ENCODE data around the gene NUCB1. TPM values are rescaled to one million over a fixed set of nuclear protein-coding genes. Genes with fewer than 3 reads are reported as not detected.
"Not testable (repeated sequence)": the region's sequence is repeated elsewhere in the genome, so short reads cannot be mapped to it uniquely, and the experiment has no call there.

NUCB1 gene
- total RNA-seq, 1 donor from 2014 or later = 248 TPM

GRCh38 chr19:48920949-48921348 is 20.8 kb downstream of the NUCB1 start:
- DNase-seq (ENCODE audit: low read depth) = no peak
- TF ChIP-seq CTCF (IDR thresholded peaks at IDR 0.05; ENCODE audit: insufficient read depth, low read length, poor library complexity, severe bottlenecking) = no peak
- Histone ChIP-seq H3K4me3 (ENCODE audit: low read depth, low read length) (no peak overlapping the region), H3K27me3 (ENCODE audit: control insufficient read depth, insufficient read depth, low read length) (no peaks in the 10 kb centered on the region), H3K36me3 (ENCODE audit: control insufficient read depth, insufficient read depth, low read length) (no peaks in the 10 kb centered on the region)

GRCh38 chr19:48921721-48922500 is 21.8 kb downstream of the NUCB1 start:
- no peak for DNase-seq (ENCODE audit: low read depth)
- Histone ChIP-seq H3K4me3 (ENCODE audit: low read depth, low read length) (no peak overlapping the region), H3K27me3 (ENCODE audit: control insufficient read depth, insufficient read depth, low read length) (no peaks in the 10 kb centered on the region), H3K36me3 (ENCODE audit: control insufficient read depth, insufficient read depth, low read length) (no peaks in the 10 kb centered on the region)
- no peak for TF ChIP-seq CTCF (IDR thresholded peaks at IDR 0.05; ENCODE audit: insufficient read depth, low read length, poor library complexity, severe bottlenecking)

- no peak for TF ChIP-seq CTCF (IDR thresholded peaks at IDR 0.05; ENCODE audit: insufficient read depth, low read length, poor library complexity, severe bottlenecking)
- Histone ChIP-seq H3K4me3 (ENCODE audit: low read depth, low read length) (no peak overlapping the region), H3K27me3 (ENCODE audit: control insufficient read depth, insufficient read depth, low read length) (no peaks in the 10 kb centered on the region), H3K36me3 (ENCODE audit: control insufficient read depth, insufficient read depth, low read length) (no peaks in the 10 kb centered on the region)
- no peak for DNase-seq (ENCODE audit: low read depth)
Observed at GRCh38 chr19:48922548-48923490, 22.7 kb downstream of the NUCB1 start.

GRCh38 chr19:48925240-48925843 is 25.2 kb downstream of the NUCB1 start:
- peak; percentile 71 for DNase-seq (ENCODE audit: low read depth)
- TF ChIP-seq CTCF (IDR thresholded peaks at IDR 0.05; ENCODE audit: insufficient read depth, low read length, poor library complexity, severe bottlenecking) = no peak
- no peaks in the 10 kb centered on the region for H3K27me3 ChIP-seq (ENCODE audit: control insufficient read depth, insufficient read depth, low read length)
- no peaks in the 10 kb centered on the region for H3K36me3 ChIP-seq (ENCODE audit: control insufficient read depth, insufficient read depth, low read length)
- no peak overlapping the region for H3K4me3 ChIP-seq (ENCODE audit: low read depth, low read length)

GRCh38 chr19:48925890-48926289 is 25.8 kb downstream of the NUCB1 start:
- not testable (repeated sequence) for H3K36me3 ChIP-seq (ENCODE audit: control insufficient read depth, insufficient read depth, low read length); H3K27me3 ChIP-seq (ENCODE audit: control insufficient read depth, insufficient read depth, low read length); DNase-seq (ENCODE audit: low read depth); H3K4me3 ChIP-seq (ENCODE audit: low read depth, low read length)

GRCh38 chr19:48926909-48927308 is 26.8 kb downstream of the NUCB1 start:
- H3K36me3 ChIP-seq (ENCODE audit: control insufficient read depth, insufficient read depth, low read length) = no peaks in the 10 kb centered on the region
- no peak overlapping the region for H3K4me3 ChIP-seq (ENCODE audit: low read depth, low read length)
- TF ChIP-seq CTCF (IDR thresholded peaks at IDR 0.05; ENCODE audit: insufficient read depth, low read length, poor library complexity, severe bottlenecking) = no peak
- peak; percentile 72 for DNase-seq (ENCODE audit: low read depth)
- no peaks in the 10 kb centered on the region for H3K27me3 ChIP-seq (ENCODE audit: control insufficient read depth, insufficient read depth, low read length)

- not testable (repeated sequence) for H3K27me3 ChIP-seq (ENCODE audit: control insufficient read depth, insufficient read depth, low read length); H3K36me3 ChIP-seq (ENCODE audit: control insufficient read depth, insufficient read depth, low read length); H3K4me3 ChIP-seq (ENCODE audit: low read depth, low read length); DNase-seq (ENCODE audit: low read depth)
Observed at GRCh38 chr19:48927692-48928091, 27.6 kb downstream of the NUCB1 start.

Data from kidney epithelial cell (primary cell).